ENCODE results near the gene TBC1D9B. TPM values are rescaled to one million over a fixed set of nuclear protein-coding genes. Genes with fewer than 3 reads are reported as not detected.
"Not testable (repeated sequence)": the region's sequence is repeated elsewhere in the genome, so short reads cannot be mapped to it uniquely, and the experiment has no call there.

TBC1D9B gene
- total and polyA plus RNA-seq, 2 of the 13 experiments (the other 11 are each of a cell fraction or from before 2014, with no cell fraction given), result 35.0 to 50.0 TPM

DNA sequence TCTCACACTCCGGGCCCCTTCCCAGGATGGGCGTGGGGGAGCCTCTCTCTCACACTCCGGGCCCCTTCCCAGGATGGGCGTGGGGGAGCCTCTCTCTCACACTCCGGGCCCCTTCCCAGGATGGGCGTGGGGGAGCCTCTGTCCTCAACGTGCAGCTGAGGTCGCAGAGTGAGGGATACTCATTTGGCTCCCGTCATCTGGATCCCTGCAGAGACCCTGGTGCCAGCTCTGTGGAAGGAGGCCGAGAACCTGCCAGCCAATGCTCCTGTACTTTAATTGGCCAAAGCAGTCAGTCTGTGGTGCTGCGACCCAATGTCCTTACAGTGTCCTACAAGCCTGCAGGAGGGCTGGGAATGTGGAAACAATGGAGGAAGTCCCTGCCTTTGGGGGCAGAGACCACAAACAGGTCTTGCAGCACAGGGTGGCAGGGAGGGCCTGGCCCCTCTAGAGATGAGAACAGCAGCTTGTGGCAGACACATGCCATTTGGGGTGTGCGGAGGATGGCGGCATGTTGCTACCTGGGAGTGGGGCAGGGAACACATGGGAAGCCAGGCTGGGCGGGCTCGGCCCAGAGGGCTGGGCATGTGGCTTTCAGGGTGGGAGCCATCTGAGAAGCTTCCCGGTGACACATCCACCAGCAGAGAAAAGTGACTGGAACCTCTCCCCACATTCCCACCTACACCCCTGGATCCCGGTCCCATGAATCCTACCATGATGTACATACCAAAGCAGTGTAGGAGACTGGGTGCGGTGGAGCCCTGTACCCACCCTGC lies 35.5 kb downstream of the TBC1D9B start:
- H3K9me3 ChIP-seq (ENCODE audit: low read length), result no peaks in the 10 kb centered on the region
- CTCF ChIA-PET (ENCODE audit: low intra/inter-chr PET ratio, low total read pairs), result no interaction called here
- in situ Hi-C loops (cut with HindIII; ENCODE audit: extremely low pct_ligation_motif_present, low pct_unique_long_range_greater_than_20kb) (no loop called here), intact Hi-C loops (cut with micrococcal nuclease; ENCODE audit: unreplicated experiment) (no loop called here)
- no peak overlapping the region for H3K4me3 ChIP-seq (replicated peaks in 1 of 3; ENCODE audit: insufficient read depth in 1 of 3, low read depth in 2 of 3, low read length in 3 of 3)
- FAIRE-seq (no peak), ATAC-seq (no peak), DNase-seq (ENCODE audit: low spot score) (no peak)
- no peaks in the 10 kb centered on the region for H3K79me2 ChIP-seq (ENCODE audit: insufficient read depth, low read length)
- H3K4me2 ChIP-seq (ENCODE audit: low read depth, low read length), result no peak overlapping the region
- BruUV-seq (replicated peaks), result no TSS peak
- no peaks in the 10 kb centered on the region for H4K20me1 ChIP-seq (ENCODE audit: insufficient read depth, low read length)
- 95% methylated on average over 12 of the region's 18 CpGs for WGBS (ENCODE audit: low lambda C conversion rate)
- TF ChIP-seq ZNF607 (CRISPR knock-in tag; IDR thresholded peaks at IDR 0.05; ENCODE audit: borderline replicate concordance), result no peak
- H3K4me1 ChIP-seq (ENCODE audit: insufficient read depth, low read length), result no peaks in the 10 kb centered on the region
- no peak overlapping the region for H2AFZ ChIP-seq (ENCODE audit: low read length)
- H3K27me3 ChIP-seq (ENCODE audit: control insufficient read depth in 1 of 2, insufficient read depth in 2 of 2, low read length in 2 of 2), result no peaks in the 10 kb centered on the region
- POLR2A ChIA-PET, result interaction anchor here (0.8 kb wide), 1 partner anchor 47 kb away, joined by 3 read pairs; no protein-coding TSS in a partner anchor
- H3K36me3 ChIP-seq (replicated peaks in 1 of 2; ENCODE audit: control insufficient read depth in 1 of 2, insufficient read depth in 2 of 2, low read length in 2 of 2), result peaks cover 24 to 50% of the 10 kb centered on the region in 2 experiments; a peak in 4 of 5 replicates
- no peak overlapping the region for H3K27ac ChIP-seq (ENCODE audit: extremely low read length, insufficient read depth, low read length)
- H3K9ac ChIP-seq (ENCODE audit: insufficient read depth, low read depth, low read length), result no peak overlapping the region

DNA sequence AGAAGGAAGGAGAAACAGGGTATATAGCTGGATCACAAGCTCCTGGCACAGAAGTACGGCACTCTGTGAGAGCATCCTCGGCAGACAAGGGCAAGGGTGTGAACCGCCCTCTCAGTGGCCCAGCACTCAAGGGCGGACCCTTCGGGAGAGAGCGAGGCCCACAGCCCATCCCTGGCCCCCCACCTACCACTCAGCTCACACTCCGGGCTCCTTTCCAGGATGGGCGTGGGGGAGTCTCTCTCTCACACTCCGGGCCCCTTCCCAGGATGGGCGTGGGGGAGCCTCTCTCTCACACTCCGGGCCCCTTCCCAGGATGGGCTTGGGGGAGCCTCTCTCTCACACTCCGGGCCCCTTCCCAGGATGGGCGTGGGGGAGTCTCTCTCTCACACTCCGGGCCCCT lies 36.2 kb downstream of the TBC1D9B start:
- H3K9ac ChIP-seq (ENCODE audit: insufficient read depth, low read depth, low read length); H3K4me1 ChIP-seq (ENCODE audit: insufficient read depth, low read length); BruUV-seq (replicated peaks); FAIRE-seq; H4K20me1 ChIP-seq (ENCODE audit: insufficient read depth, low read length); ATAC-seq; H2AFZ ChIP-seq (ENCODE audit: low read length); H3K27me3 ChIP-seq (ENCODE audit: control insufficient read depth in 1 of 2, insufficient read depth in 2 of 2, low read length in 2 of 2); in situ Hi-C loops (cut with HindIII; ENCODE audit: extremely low pct_ligation_motif_present, low pct_unique_long_range_greater_than_20kb); H3K79me2 ChIP-seq (ENCODE audit: insufficient read depth, low read length); H3K27ac ChIP-seq (ENCODE audit: extremely low read length, insufficient read depth, low read length); H3K4me3 ChIP-seq (replicated peaks in 1 of 3; ENCODE audit: insufficient read depth in 1 of 3, low read depth in 2 of 3, low read length in 3 of 3); H3K4me2 ChIP-seq (ENCODE audit: low read depth, low read length); intact Hi-C loops (cut with micrococcal nuclease; ENCODE audit: unreplicated experiment); DNase-seq (ENCODE audit: low spot score); H3K9me3 ChIP-seq (ENCODE audit: low read length): not testable (repeated sequence)
- 97% methylated on average over 10 of the region's 14 CpGs for WGBS (ENCODE audit: low lambda C conversion rate)
- ChIA-PET CTCF (ENCODE audit: low intra/inter-chr PET ratio, low total read pairs) (interaction anchor here (1.3 kb wide), 1 partner anchor 219 kb away, joined by 5 read pairs; no protein-coding TSS in a partner anchor), POLR2A (interaction anchor here (0.8 kb wide), 1 partner anchor 46 kb away, joined by 3 read pairs; no protein-coding TSS in a partner anchor)
- H3K36me3 ChIP-seq (replicated peaks in 1 of 2; ENCODE audit: control insufficient read depth in 1 of 2, insufficient read depth in 2 of 2, low read length in 2 of 2), result peaks cover 24 to 50% of the 10 kb centered on the region in 2 experiments; a peak in 4 of 5 replicates

All from HepG2 (cell line).